Stimulated activated naive CD4-positive, alpha-beta T cell treated with Interleukin-2 at 50 U/mL for 16 hours (primary cell): ENCODE measurements around the gene LARP6.
"Not testable (repeated sequence)": the region's sequence is repeated elsewhere in the genome, so short reads cannot be mapped to it uniquely, and the experiment has no call there.

Source experiments
- DNase-seq: peaks from one replicate; lab custom pipeline; 2025; lab: John Stamatoyannopoulos, UW

LARP6 gene

DNA sequence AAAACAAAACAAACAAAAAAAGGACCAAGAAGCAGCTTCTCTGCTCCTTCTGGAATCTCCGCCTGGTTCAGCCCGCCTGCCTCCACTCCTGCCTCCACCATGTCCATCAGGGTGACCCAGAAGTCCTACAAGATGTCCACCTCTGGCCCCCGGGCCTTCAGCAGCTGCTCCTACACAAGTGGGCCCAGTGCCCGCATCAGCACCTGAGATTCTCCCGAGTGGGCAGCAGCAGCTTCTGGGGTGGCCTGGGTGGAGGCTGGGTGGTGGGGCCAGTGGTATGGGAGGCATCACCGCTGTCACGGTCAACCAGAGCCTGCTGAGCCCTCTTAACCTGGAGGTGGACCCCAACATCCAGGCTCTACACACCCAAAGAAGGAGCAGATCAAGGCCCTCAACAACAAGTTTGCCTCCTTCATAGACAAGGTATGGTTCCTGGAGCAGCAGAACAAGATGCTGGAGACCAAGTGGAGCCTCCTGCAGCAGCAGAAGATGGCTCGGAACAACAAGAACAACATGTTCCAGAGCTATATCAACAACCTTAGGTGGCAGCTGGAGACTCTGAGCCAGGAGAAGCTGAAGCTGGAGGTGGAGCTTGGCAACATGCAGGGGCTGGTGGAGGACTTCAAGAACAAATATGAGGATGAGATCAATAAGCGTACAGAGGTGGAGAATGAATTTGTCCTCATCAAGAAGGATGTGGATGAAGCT is 4.8 kb upstream of the LARP6 start:
- DNase-seq: not testable (repeated sequence)

GRCh38 chr15:70857562-70858285 is 3.8 kb upstream of the LARP6 start:
- DNase-seq: no peak

DNA sequence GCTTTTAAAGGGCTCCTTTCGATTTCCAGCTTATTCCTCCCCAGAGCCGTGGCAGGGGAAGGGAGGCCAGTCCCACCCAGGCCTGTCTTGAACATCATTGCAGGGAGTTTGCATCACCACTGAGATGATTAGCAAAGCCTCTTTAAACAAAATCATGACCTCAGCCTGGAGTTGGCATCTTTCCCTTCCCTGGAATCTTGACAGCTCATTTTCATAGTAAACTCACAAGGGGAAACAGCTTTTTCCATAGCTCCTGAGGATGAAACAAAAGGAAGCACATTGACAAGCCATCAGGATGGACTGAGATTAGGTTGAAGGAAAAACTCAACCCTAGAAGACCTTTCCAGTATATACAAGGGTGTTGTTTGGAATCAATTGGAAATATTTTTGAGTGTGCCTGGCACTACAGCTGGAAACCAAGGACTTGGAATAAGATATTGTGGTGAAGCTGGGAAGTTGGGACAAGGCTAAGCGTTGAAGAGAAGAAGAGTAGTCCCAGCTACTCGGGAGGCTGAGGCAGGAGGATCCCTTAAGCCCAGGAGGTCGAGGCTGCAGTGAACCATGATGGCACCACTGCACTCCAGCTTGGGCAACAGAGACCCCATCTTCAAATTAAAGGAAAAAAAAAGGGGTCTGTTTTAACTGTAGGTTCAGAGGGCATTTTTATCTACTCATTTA is 3.1 kb upstream of the LARP6 start:
- DNase-seq: no peak

DNA sequence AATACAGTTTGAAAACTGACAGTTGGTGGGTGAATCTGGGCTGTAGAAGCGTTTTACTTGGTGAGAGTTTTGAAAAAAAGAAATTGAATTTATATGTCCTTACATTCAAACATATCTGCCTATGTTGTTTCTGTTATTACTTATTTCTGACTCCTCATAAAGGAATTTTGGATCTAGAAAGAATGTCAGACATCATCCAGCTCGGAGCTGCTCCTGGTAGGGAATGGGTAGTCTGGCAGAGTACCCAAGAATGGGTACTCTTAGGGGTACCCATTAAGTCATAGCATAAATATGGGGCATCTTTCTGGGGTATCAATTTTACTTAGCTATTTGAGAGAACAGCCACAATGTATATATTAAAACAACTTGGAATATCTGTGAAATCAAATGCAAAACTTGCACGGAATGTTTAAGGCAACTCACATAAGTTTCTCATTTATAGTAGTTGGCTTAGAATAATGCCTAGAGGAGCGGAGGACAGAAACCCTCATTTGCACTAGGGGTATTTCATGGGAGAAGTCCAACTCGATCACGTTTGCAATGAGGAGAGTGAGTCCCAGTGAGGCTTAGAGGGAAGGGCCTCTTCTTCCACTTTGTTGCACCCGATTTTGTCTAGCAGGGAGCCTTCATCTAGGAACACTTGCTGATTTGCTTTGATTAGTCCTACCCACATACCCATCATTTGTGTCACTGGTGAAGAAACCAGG is 2.4 kb upstream of the LARP6 start:
- DNase-seq: no peak

- no peak for DNase-seq
Observed at GRCh38 chr15:70855764-70856163, 1.8 kb upstream of the LARP6 start.

GRCh38 chr15:70854666-70854976 is 664 bp upstream of the LARP6 start:
- no peak for DNase-seq

DNA sequence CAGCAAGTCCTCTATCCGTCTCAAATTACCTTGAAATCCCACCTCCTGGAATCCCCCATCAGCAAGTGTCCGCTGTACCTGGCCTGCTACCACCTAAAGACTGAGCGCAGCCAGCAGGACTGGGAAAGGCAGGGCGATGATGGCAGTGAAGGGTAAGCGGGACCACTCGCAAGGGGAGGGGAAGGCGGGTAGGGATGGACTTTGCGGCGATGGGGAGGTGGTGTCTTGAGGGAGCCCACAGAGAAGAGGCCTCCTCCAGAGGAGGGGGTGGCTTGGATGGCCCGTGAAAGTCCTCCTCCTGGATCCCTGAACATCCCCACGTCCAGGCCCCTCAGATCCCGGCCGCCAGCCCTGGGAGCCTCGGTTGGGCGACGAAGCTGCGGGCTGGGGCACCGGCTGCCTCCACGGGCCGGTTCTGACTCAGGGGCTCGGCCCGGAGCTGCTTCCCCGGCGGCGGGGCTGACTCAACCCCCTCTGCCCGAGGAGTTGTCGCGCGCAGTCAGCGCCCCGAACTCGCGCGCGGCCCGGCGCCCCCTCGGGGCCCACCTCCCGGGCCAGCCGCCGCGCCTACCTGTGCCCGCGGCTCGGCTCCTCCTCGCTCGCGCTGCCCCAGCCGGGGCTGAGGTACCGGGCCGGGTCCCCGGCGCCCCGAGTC is 512 bp downstream of the LARP6 start:
- no peak for DNase-seq

GRCh38 chr15:70852501-70853317 is 1.2 kb downstream of the LARP6 start:
- DNase-seq: no peak

- no peak for DNase-seq
Observed at GRCh38 chr15:70851889-70852288, 2.1 kb downstream of the LARP6 start.

DNA sequence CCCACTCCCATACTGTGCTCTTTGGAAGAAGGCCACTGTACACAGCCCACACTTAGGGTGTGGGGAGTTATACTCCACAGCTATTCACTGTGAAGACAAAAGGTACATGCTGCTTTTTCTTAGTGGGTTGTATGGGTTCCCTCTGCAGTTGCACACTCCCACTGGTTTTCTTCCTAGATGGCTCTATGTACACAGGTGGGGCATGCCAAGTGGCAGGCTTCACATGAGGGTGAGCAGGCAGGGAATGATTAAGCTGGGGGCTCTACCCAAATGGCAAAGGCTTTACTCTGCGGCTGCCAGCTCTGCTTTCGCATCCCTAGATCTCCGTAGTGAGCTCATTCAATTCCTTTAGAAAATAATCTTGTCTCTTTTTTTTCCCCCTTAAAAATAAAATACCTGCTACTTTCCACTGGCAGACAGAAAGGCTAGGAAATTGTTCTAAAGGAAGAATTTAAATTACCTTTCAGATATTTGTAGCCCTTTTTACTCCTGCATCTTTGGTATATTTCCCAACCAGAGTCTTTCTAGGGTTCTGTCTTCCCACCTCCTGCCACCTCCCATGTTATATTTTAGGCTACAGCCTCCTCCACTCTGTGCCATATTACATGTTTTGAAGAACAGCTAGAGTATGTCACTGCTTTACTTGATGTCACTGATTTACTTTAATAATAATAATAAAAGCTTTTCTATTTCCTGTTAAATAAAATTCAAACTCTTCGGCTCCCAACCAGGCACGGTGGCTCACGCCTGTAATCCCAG is 8.2 kb downstream of the LARP6 start:
- no peak for DNase-seq

GRCh38 chr15:70837476-70837875 is 16.5 kb downstream of the LARP6 start:
- no peak for DNase-seq

- DNase-seq: no peak
Observed at GRCh38 chr15:70835841-70836240, 18.1 kb downstream of the LARP6 start.

GRCh38 chr15:70835415-70835814 is 18.5 kb downstream of the LARP6 start:
- DNase-seq: no peak

- no peak for DNase-seq
Observed at GRCh38 chr15:70834999-70835398, 19.0 kb downstream of the LARP6 start.

DNA sequence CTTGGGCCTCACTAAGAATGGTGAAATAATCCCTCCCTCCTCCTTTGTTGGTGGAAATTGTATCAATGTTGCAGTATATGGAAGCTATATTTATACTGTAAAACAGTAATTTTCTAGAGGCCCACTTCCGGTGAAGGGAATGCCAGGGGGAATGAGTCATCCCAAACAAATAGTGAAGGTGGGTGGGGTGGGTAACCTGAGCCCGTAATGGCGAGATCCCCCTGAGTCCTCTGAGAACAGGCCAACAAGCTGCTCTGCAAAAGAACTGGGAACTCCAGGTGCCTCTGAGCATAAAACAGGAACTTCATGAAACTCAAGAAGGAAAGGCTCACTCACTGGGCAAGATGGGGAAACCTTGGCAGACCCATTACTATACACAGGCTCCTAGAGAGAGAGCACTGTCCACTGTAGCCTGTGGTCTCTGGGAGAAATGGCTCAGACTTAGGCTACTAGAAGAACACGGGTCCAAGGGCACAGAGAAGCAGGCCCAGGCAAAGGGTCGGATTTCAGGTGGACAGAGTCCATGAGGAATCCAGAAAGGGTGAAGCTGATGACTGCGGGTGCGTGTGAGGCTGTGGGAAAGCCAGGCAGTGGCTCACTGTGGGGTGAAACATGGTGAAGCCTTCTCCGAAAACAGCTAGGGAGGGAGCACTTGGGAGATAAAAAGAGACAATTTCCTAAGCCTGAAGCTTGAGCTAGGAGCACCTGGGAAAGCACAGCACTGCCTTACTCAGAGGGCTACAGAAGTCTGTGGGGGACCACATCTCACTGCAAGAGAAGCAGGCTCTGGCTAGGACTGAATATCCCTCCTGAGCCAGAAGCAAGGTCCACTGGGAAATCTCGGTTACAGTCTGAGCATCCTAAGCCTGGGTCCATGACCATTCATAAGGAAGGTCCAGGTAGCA is 19.8 kb downstream of the LARP6 start:
- no peak for DNase-seq

- no peak for DNase-seq
Observed at GRCh38 chr15:70833422-70833821, 20.5 kb downstream of the LARP6 start.

DNA sequence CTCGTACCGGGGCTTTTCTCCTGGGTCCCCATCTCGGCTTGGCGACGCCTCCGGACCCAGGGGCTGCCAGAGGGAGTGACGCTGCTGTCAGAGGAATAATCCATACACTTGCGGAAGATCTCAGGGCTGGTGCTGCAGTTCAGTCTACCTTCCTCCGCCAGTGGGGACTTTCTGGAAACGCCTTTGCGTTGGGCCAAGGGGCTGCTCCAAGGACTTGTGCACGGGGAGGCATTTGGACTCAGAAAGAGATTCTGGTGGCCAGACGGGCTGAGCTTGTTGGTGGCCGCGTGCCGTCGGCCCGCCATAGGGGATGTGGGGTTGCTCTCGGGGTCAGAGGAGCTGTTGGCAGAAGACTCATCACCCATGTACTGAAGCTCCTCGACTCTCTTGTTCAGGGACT is 21.8 kb downstream of the LARP6 start:
- no peak for DNase-seq

DNA sequence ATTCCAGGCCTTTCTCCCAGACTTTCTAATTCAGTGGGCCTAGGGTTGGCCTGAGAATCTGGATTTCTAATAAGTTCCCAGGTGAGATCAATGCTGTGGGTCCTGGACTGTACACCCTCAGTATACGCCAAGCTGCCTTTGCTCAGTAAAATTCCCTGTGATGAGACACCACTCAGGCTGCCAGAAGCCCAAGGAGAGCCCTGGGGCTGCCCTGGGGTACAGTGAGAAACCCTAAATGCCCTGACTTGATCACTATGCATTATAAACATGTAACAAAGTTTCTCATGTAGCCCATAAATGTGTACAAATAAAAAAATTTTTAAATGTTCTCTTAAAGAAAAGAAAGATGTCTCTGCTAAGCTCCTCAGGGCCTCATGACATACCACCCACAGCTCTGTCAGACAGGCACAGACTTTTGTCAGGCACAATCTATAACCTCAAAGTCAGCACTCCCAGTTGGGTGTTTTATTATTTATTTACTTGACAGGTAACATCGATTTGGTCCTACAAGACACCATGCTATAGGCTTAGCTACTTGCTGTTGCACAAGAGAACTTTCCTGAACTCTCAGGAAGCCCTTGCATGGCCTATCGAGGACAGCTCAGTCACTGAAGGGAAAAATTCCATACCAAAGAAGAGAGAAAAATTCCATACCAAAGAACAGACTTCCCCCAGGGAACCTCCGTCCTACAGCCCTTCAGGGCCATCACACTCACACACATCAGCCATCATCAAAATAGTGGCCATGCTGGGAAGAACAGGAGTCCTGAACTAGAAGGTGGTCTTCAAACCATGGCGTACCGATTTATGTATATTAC is 22.7 kb downstream of the LARP6 start:
- no peak for DNase-seq

- no peak for DNase-seq
Observed at GRCh38 chr15:70830615-70831014, 23.3 kb downstream of the LARP6 start.
